ENCODE measurements around the gene ELMO2.

Gene ELMO2

GRCh38 chr20:46399401-46399800, 7.0 kb downstream of the ELMO2 start:
- Histone ChIP-seq H3K27ac (ENCODE audit: extremely low read depth, low read depth, low read length) (no peak overlapping the region), H3K4me3 (ENCODE audit: low read depth, low read length) (no peak overlapping the region), H3K36me3 (ENCODE audit: control insufficient read depth in 2 of 2, insufficient read depth in 1 of 2, low read length in 2 of 2) (peaks cover 0 to 50% of the 10 kb centered on the region in 2 experiments; a peak in 2 of 3 replicates), H3K9me3 (ENCODE audit: control insufficient read depth, insufficient read depth, low read depth, low read length) (no peaks in the 10 kb centered on the region), H3K4me1 (ENCODE audit: control insufficient read depth, insufficient read depth, low read length) (peaks cover 6% of the 10 kb centered on the region)
- ChIA-PET CTCF (interaction anchor here (3.1 kb wide), 1 partner anchor 51 kb away, joined by 8 read pairs; no protein-coding TSS in a partner anchor), POLR2A (no interaction called here)
- TF ChIP-seq ZNF157 (tag by site-specific recombination; IDR thresholded peaks at IDR 0.05) = no peak
- no peak for TF ChIP-seq HOXC10 (CRISPR knock-in tag; IDR thresholded peaks at IDR 0.05)
- no peak for TF ChIP-seq YY1 (tag by site-specific recombination; IDR thresholded peaks at IDR 0.05)
- no peak for TF ChIP-seq ZNF473 (tag by site-specific recombination; IDR thresholded peaks at IDR 0.05)
- TF ChIP-seq ZNF747 (tag by site-specific recombination; IDR thresholded peaks at IDR 0.05) = no peak
- TF ChIP-seq ZNF302 (tag by site-specific recombination; IDR thresholded peaks at IDR 0.05; ENCODE audit: low read depth) = no peak
- no peak for TF ChIP-seq ZNF600 (tag by site-specific recombination; IDR thresholded peaks at IDR 0.05)
- no peak for TF ChIP-seq ZNF837 (tag by site-specific recombination; IDR thresholded peaks at IDR 0.05)
- no peak for TF ChIP-seq ZNF148 (tag by site-specific recombination; IDR thresholded peaks at IDR 0.05; ENCODE audit: borderline replicate concordance)
- no peak for TF ChIP-seq SP2 (tag by site-specific recombination; IDR thresholded peaks at IDR 0.05)
- TF ChIP-seq GFI1B (tag by site-specific recombination; IDR thresholded peaks at IDR 0.05) = no peak
- TF ChIP-seq ZNF571 (tag by site-specific recombination; IDR thresholded peaks at IDR 0.05) = no peak
- TF ChIP-seq, protein P1, sequence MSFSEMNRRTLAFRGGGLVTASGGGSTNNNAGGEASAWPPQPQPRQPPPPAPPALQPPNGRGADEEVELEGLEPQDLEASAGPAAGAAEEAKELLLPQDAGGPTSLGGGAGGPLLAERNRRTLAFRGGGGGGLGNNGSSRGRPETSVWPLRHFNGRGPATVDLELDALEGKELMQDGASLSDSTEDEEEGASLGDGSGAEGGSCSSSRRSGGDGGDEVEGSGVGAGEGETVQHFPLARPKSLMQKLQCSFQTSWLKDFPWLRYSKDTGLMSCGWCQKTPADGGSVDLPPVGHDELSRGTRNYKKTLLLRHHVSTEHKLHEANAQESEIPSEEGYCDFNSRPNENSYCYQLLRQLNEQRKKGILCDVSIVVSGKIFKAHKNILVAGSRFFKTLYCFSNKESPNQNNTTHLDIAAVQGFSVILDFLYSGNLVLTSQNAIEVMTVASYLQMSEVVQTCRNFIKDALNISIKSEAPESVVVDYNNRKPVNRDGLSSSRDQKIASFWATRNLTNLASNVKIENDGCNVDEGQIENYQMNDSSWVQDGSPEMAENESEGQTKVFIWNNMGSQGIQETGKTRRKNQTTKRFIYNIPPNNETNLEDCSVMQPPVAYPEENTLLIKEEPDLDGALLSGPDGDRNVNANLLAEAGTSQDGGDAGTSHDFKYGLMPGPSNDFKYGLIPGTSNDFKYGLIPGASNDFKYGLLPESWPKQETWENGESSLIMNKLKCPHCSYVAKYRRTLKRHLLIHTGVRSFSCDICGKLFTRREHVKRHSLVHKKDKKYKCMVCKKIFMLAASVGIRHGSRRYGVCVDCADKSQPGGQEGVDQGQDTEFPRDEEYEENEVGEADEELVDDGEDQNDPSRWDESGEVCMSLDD (tag by site-specific recombination; IDR thresholded peaks at IDR 0.05) = no peak
- no peak for TF ChIP-seq PRDM6 (tag by site-specific recombination; IDR thresholded peaks at IDR 0.05)
- no peak for TF ChIP-seq ZNF610 (tag by site-specific recombination; IDR thresholded peaks at IDR 0.05; ENCODE audit: borderline replicate concordance)

DNA sequence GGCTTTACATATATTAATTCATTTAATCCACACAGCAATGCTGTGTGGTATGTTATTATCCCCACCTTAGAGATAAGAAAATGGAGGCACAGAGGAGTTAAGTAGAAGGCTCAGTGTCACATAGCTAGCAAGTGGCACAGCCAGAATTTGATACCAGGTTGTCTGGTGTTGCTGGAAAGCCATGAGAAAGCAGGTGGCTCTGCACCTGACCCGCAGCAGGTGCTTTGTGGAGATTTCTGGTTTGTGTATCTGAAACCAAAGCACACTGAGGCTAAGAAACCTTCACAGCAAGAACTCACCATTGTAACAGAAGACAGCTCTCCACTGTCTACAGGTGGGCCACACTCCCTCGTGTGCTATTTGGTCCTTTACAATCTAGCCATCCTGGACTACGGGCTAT, 7.5 kb downstream of the ELMO2 start:
- Histone ChIP-seq H3K4me1 (ENCODE audit: control insufficient read depth, insufficient read depth, low read length) (peaks cover 6% of the 10 kb centered on the region), H3K36me3 (ENCODE audit: control insufficient read depth in 2 of 2, insufficient read depth in 1 of 2, low read length in 2 of 2) (peaks cover 0 to 54% of the 10 kb centered on the region in 2 experiments; a peak in 2 of 3 replicates), H3K9me3 (ENCODE audit: control insufficient read depth, insufficient read depth, low read depth, low read length) (no peaks in the 10 kb centered on the region), H3K27ac (ENCODE audit: extremely low read depth, low read depth, low read length) (no peak overlapping the region), H3K4me3 (ENCODE audit: low read depth, low read length) (no peak overlapping the region)
- TF ChIP-seq ZBTB44 (tag by site-specific recombination; IDR thresholded peaks at IDR 0.05) = no peak
- TF ChIP-seq, protein P2, sequence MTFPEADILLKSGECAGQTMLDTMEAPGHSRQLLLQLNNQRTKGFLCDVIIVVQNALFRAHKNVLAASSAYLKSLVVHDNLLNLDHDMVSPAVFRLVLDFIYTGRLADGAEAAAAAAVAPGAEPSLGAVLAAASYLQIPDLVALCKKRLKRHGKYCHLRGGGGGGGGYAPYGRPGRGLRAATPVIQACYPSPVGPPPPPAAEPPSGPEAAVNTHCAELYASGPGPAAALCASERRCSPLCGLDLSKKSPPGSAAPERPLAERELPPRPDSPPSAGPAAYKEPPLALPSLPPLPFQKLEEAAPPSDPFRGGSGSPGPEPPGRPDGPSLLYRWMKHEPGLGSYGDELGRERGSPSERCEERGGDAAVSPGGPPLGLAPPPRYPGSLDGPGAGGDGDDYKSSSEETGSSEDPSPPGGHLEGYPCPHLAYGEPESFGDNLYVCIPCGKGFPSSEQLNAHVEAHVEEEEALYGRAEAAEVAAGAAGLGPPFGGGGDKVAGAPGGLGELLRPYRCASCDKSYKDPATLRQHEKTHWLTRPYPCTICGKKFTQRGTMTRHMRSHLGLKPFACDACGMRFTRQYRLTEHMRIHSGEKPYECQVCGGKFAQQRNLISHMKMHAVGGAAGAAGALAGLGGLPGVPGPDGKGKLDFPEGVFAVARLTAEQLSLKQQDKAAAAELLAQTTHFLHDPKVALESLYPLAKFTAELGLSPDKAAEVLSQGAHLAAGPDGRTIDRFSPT (tag by site-specific recombination; IDR thresholded peaks at IDR 0.05) = no peak
- no peak for TF ChIP-seq ZNF184 (tag by site-specific recombination; IDR thresholded peaks at IDR 0.05)
- no peak for TF ChIP-seq KLF16 (tag by site-specific recombination; IDR thresholded peaks at IDR 0.05)
- TF ChIP-seq SP2 (tag by site-specific recombination; IDR thresholded peaks at IDR 0.05) = no peak
- no peak for TF ChIP-seq ZNF571 (tag by site-specific recombination; IDR thresholded peaks at IDR 0.05)
- TF ChIP-seq ZNF624 (tag by site-specific recombination; IDR thresholded peaks at IDR 0.05) = no peak
- TF ChIP-seq ZNF18 (tag by site-specific recombination; IDR thresholded peaks at IDR 0.05) = no peak
- TF ChIP-seq OSR2 (tag by site-specific recombination; IDR thresholded peaks at IDR 0.05) = no peak
- POLR2A ChIA-PET = no interaction called here
- CTCF ChIA-PET = no interaction called here

Measured in HEK293 (cell line).